Fibroblast of lung (primary cell): ENCODE data around the gene ATG13.

Experiments used
- EZH2 ChIP-seq: IDR thresholded peaks from 2 replicates; pipeline ENCODE4 v1.5.1; 2012; ENCODE audit warnings: low read length, control low read depth, mild to moderate bottlenecking; ENCODE audit errors: missing control alignments
- TF ChIP-seq, protein P1 (sequence below), 2 donors: IDR thresholded peaks in 1 of 2; conservative IDR thresholded peaks in 1 of 2; 1 replicate in 1 of 2; 2 replicates in 1 of 2; pipeline ENCODE4 v1.5.1; 2011 to 2012; ENCODE audit warnings: low read length in 2 of 2, control low read depth in 1 of 2, inconsistent platforms in 1 of 2, low read depth in 1 of 2, mild to moderate bottlenecking in 1 of 2

DNA sequence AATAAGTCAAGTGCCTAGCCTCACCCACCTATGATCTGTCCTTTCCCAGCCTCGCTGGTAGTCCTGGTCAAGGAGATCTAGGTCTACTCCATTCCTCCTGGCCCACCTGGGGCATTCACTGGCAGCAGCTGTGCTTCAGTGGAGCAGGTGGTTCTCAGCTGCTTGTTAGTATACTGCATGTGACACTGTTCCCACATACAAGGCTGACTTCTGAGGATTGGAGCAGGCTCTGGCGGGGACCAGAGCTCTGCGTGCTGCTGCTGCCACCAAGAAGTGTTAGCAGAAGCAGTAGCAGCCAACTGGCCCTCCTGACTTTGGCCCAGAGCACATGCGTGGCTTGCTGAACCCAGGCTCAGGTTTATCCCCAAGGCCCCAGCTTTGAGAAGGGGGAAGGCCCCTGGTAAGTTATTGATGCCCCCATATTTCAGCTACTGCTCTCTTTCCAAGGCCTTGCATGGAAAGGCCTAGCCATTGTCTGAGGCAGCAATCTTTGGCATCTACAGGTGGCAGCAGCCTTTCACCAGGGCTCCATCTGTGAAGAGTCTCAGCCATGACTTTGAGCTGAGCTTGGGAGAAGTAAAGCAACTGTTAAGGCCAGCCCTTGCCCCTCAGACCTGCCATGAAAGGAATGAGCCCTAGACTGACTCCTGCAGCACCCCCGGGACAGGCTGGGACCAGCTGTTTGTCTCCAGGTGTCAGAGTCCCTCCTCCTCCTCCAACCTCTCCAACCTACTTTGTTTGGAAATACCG is 56.5 kb downstream of the ATG13 start:
- TF ChIP-seq, protein P1, sequence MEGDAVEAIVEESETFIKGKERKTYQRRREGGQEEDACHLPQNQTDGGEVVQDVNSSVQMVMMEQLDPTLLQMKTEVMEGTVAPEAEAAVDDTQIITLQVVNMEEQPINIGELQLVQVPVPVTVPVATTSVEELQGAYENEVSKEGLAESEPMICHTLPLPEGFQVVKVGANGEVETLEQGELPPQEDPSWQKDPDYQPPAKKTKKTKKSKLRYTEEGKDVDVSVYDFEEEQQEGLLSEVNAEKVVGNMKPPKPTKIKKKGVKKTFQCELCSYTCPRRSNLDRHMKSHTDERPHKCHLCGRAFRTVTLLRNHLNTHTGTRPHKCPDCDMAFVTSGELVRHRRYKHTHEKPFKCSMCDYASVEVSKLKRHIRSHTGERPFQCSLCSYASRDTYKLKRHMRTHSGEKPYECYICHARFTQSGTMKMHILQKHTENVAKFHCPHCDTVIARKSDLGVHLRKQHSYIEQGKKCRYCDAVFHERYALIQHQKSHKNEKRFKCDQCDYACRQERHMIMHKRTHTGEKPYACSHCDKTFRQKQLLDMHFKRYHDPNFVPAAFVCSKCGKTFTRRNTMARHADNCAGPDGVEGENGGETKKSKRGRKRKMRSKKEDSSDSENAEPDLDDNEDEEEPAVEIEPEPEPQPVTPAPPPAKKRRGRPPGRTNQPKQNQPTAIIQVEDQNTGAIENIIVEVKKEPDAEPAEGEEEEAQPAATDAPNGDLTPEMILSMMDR (conservative IDR thresholded peaks at IDR 0.05 in 1 of 2, IDR thresholded peaks at IDR 0.05 in 1 of 2; ENCODE audit: low read depth in 1 of 2, low read length in 2 of 2), result no peak
- TF ChIP-seq EZH2, result no peak
